ENCODE data around the gene ABCC4.
"Not testable (repeated sequence)": the region's sequence is repeated elsewhere in the genome, so short reads cannot be mapped to it uniquely, and the experiment has no call there.

DNA sequence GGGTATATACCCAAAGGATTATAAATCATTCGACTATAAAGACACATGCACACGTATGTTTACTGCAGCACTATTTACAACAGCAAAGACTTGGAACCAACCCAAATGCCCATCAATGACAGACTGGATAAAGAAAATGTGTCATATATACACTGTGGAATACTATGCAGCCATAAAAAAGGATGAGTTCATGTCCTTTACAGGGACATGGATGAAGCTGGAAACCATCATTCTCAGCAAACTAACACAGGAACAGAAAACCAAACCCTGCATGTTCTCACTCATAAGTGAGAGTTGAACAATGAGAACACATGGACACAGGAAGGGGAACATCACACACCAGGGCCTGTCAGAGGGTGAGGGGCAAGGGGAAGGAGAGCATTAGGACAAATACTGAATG is 102.6 kb downstream of the ABCC4 start:
- TF ChIP-seq, protein P1, sequence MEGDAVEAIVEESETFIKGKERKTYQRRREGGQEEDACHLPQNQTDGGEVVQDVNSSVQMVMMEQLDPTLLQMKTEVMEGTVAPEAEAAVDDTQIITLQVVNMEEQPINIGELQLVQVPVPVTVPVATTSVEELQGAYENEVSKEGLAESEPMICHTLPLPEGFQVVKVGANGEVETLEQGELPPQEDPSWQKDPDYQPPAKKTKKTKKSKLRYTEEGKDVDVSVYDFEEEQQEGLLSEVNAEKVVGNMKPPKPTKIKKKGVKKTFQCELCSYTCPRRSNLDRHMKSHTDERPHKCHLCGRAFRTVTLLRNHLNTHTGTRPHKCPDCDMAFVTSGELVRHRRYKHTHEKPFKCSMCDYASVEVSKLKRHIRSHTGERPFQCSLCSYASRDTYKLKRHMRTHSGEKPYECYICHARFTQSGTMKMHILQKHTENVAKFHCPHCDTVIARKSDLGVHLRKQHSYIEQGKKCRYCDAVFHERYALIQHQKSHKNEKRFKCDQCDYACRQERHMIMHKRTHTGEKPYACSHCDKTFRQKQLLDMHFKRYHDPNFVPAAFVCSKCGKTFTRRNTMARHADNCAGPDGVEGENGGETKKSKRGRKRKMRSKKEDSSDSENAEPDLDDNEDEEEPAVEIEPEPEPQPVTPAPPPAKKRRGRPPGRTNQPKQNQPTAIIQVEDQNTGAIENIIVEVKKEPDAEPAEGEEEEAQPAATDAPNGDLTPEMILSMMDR (IDR thresholded peaks at IDR 0.05): not testable (repeated sequence)
- not testable (repeated sequence) for TF ChIP-seq POLR2AphosphoS5 (IDR thresholded peaks at IDR 0.05)
